ENCODE measurements around the gene NPC1. TPM values are rescaled to one million over a fixed set of nuclear protein-coding genes. Genes with fewer than 3 reads are reported as not detected.
"Not testable (repeated sequence)": the region's sequence is repeated elsewhere in the genome, so short reads cannot be mapped to it uniquely, and the experiment has no call there.

The NPC1 gene
- total RNA-seq, 1 experiment from 2014 or later = 20.9 TPM

- H3K36me3 ChIP-seq (replicated peaks; ENCODE audit: control insufficient read depth, insufficient read depth, low read length) = peaks cover 15% of the 10 kb centered on the region
- H3K27me3 ChIP-seq (ENCODE audit: control insufficient read depth, insufficient read depth, low read length) = no peaks in the 10 kb centered on the region
- DNase-seq = no peak
- no peak overlapping the region for H3K4me3 ChIP-seq (ENCODE audit: insufficient read depth, low read depth, low read length)
These were observed 66.6 kb downstream of the NPC1 start for GRCh38 chr18:23519734-23520133.

- H3K36me3 ChIP-seq (replicated peaks; ENCODE audit: control insufficient read depth, insufficient read depth, low read length) = peaks cover 6% of the 10 kb centered on the region
- no peak overlapping the region for H3K4me3 ChIP-seq (ENCODE audit: insufficient read depth, low read depth, low read length)
- H3K27me3 ChIP-seq (ENCODE audit: control insufficient read depth, insufficient read depth, low read length) = no peaks in the 10 kb centered on the region
- DNase-seq = peak; percentile 78
These were observed 70.3 kb downstream of the NPC1 start for GRCh38 chr18:23515911-23516546.

- Histone ChIP-seq H3K27me3 (ENCODE audit: control insufficient read depth, insufficient read depth, low read length) (no peaks in the 10 kb centered on the region), H3K4me3 (ENCODE audit: insufficient read depth, low read depth, low read length) (no peak overlapping the region), H3K36me3 (replicated peaks; ENCODE audit: control insufficient read depth, insufficient read depth, low read length) (peaks cover 2% of the 10 kb centered on the region; the same call in 1 of the 2 replicates)
- no peak for DNase-seq
These were observed 73.7 kb downstream of the NPC1 start for GRCh38 chr18:23512641-23513040.

GRCh38 chr18:23512216-23512615, 74.1 kb downstream of the NPC1 start:
- DNase-seq; H3K27me3 ChIP-seq (ENCODE audit: control insufficient read depth, insufficient read depth, low read length); H3K36me3 ChIP-seq (replicated peaks; ENCODE audit: control insufficient read depth, insufficient read depth, low read length); H3K4me3 ChIP-seq (ENCODE audit: insufficient read depth, low read depth, low read length): not testable (repeated sequence)

GRCh38 chr18:23510923-23511322, 75.4 kb downstream of the NPC1 start:
- DNase-seq; H3K27me3 ChIP-seq (ENCODE audit: control insufficient read depth, insufficient read depth, low read length); H3K4me3 ChIP-seq (ENCODE audit: insufficient read depth, low read depth, low read length); H3K36me3 ChIP-seq (replicated peaks; ENCODE audit: control insufficient read depth, insufficient read depth, low read length): not testable (repeated sequence)

- Histone ChIP-seq H3K27me3 (ENCODE audit: control insufficient read depth, insufficient read depth, low read length) (peaks cover 8% of the 10 kb centered on the region; the same call in 1 of the 2 replicates), H3K4me3 (ENCODE audit: insufficient read depth, low read depth, low read length) (no peak overlapping the region), H3K36me3 (replicated peaks; ENCODE audit: control insufficient read depth, insufficient read depth, low read length) (peaks cover 2% of the 10 kb centered on the region; the same call in 1 of the 2 replicates)
- no peak for DNase-seq
These were observed 79.9 kb downstream of the NPC1 start for GRCh38 chr18:23506393-23506792.

GRCh38 chr18:23504720-23505119, 81.6 kb downstream of the NPC1 start:
- Histone ChIP-seq H3K36me3 (replicated peaks; ENCODE audit: control insufficient read depth, insufficient read depth, low read length) (no peaks in the 10 kb centered on the region), H3K4me3 (ENCODE audit: insufficient read depth, low read depth, low read length) (no peak overlapping the region), H3K27me3 (ENCODE audit: control insufficient read depth, insufficient read depth, low read length) (peaks cover 8% of the 10 kb centered on the region; the same call in 1 of the 2 replicates)
- DNase-seq = no peak

GRCh38 chr18:23503963-23504344, 82.4 kb downstream of the NPC1 start:
- no peak for DNase-seq
- peak overlapping the region; percentile 86 for H3K4me3 ChIP-seq (ENCODE audit: insufficient read depth, low read depth, low read length)
- H3K36me3 ChIP-seq (replicated peaks; ENCODE audit: control insufficient read depth, insufficient read depth, low read length) = no peaks in the 10 kb centered on the region
- H3K27me3 ChIP-seq (ENCODE audit: control insufficient read depth, insufficient read depth, low read length) = peaks cover 8% of the 10 kb centered on the region; the same call in 1 of the 2 replicates

- Histone ChIP-seq H3K27me3 (ENCODE audit: control insufficient read depth, insufficient read depth, low read length) (peaks cover 8% of the 10 kb centered on the region; the same call in 1 of the 2 replicates), H3K4me3 (ENCODE audit: insufficient read depth, low read depth, low read length) (peak within 1 kb of the TSS; percentile 86), H3K36me3 (replicated peaks; ENCODE audit: control insufficient read depth, insufficient read depth, low read length) (no peaks in the 10 kb centered on the region)
- peak; percentile 98 for DNase-seq
These were observed 83.0 kb downstream of the NPC1 start, which contains the start of gene RMC1 for GRCh38 chr18:23503038-23503962. TSS of gene RMC1 (plus strand) at chr18:23503511. CDS start at chr18:23503619, 108 bp downstream.

- DNase-seq = no peak
- H3K36me3 ChIP-seq (replicated peaks; ENCODE audit: control insufficient read depth, insufficient read depth, low read length) = no peaks in the 10 kb centered on the region
- H3K4me3 ChIP-seq (ENCODE audit: insufficient read depth, low read depth, low read length) = peak overlapping the region; percentile 78
- H3K27me3 ChIP-seq (ENCODE audit: control insufficient read depth, insufficient read depth, low read length) = peaks cover 8% of the 10 kb centered on the region; the same call in 1 of the 2 replicates
These were observed 83.7 kb downstream of the NPC1 start for GRCh38 chr18:23502516-23503037.

GRCh38 chr18:23501626-23502025, 84.7 kb downstream of the NPC1 start:
- no peaks in the 10 kb centered on the region for H3K36me3 ChIP-seq (replicated peaks; ENCODE audit: control insufficient read depth, insufficient read depth, low read length)
- peaks cover 8% of the 10 kb centered on the region; the same call in 1 of the 2 replicates for H3K27me3 ChIP-seq (ENCODE audit: control insufficient read depth, insufficient read depth, low read length)
- DNase-seq = no peak
- no peak overlapping the region for H3K4me3 ChIP-seq (ENCODE audit: insufficient read depth, low read depth, low read length)

- no peak for DNase-seq
- no peaks in the 10 kb centered on the region for H3K36me3 ChIP-seq (replicated peaks; ENCODE audit: control insufficient read depth, insufficient read depth, low read length)
- peaks cover 8% of the 10 kb centered on the region; the same call in 1 of the 2 replicates for H3K27me3 ChIP-seq (ENCODE audit: control insufficient read depth, insufficient read depth, low read length)
- no peak overlapping the region for H3K4me3 ChIP-seq (ENCODE audit: insufficient read depth, low read depth, low read length)
These were observed 87.0 kb downstream of the NPC1 start for GRCh38 chr18:23499291-23499781.

GRCh38 chr18:23498877-23499276, 87.4 kb downstream of the NPC1 start:
- Histone ChIP-seq H3K36me3 (replicated peaks; ENCODE audit: control insufficient read depth, insufficient read depth, low read length) (no peaks in the 10 kb centered on the region), H3K27me3 (ENCODE audit: control insufficient read depth, insufficient read depth, low read length) (peaks cover 4% of the 10 kb centered on the region; the same call in 1 of the 2 replicates), H3K4me3 (ENCODE audit: insufficient read depth, low read depth, low read length) (no peak overlapping the region)
- peak; percentile 75 for DNase-seq

- no peak overlapping the region for H3K4me3 ChIP-seq (ENCODE audit: insufficient read depth, low read depth, low read length)
- H3K27me3 ChIP-seq (ENCODE audit: control insufficient read depth, insufficient read depth, low read length) = no peaks in the 10 kb centered on the region; the same call in 1 of the 2 replicates
- H3K36me3 ChIP-seq (replicated peaks; ENCODE audit: control insufficient read depth, insufficient read depth, low read length) = no peaks in the 10 kb centered on the region
- DNase-seq = no peak
These were observed 88.2 kb downstream of the NPC1 start for GRCh38 chr18:23498117-23498516.
